22Rv1 (cell line): ENCODE measurements around the gene WDR33.

Experiments used
- CTCF ChIP-seq: fragments of 450-650 bp; IDR thresholded peaks from 2 replicates; pipeline ENCODE4 v1.5.1; 2017; ENCODE audit warnings: mild to moderate bottlenecking
- ZFX ChIP-seq: fragments of 450-650 bp; IDR thresholded peaks from 2 replicates; pipeline ENCODE4 v1.6.1; 2017; ENCODE audit warnings: antibody characterized with exemption, borderline replicate concordance

GRCh38 chr2:127671557-127672302 is 139.2 kb downstream of the WDR33 start:
- TF ChIP-seq CTCF (no peak), ZFX (no peak)
